Stomach (tissue), 9 donors: Measurements from ENCODE around the gene CDK5R2. TPM values are rescaled to one million over a fixed set of nuclear protein-coding genes. Genes with fewer than 3 reads are reported as not detected.

Source experiments
- DNase-seq, 2 donors: peaks; one replicate each; pipeline versions ENCODE4 v3.0.0 to v3.0.0-alpha.2; 2013 to 2019
- H3K27ac ChIP-seq, 5 donors: fragments of 200-600 bp in 4 of 5; sonication (generic) in 4 of 5; one replicate each; pipeline ENCODE4 v1.5.1; 2013 to 2019; ENCODE audit warnings: mild to moderate bottlenecking in 1 of 5, moderate library complexity in 1 of 5
- H3K27me3 ChIP-seq, 3 donors: fragments of 200-600 bp; sonication (generic); one replicate each; pipeline ENCODE4 v1.5.1; 2017 to 2019; ENCODE audit warnings: mixed run types in 1 of 3
- H3K36me3 ChIP-seq, 4 donors: fragments of 200-600 bp; sonication (generic); 1 replicate in 3 of 4; 2 replicates in 1 of 4; pipeline ENCODE4 v1.5.1; 2016 to 2019
- H3K4me1 ChIP-seq, 4 donors: fragments of 200-600 bp; sonication (generic); one replicate each; pipeline ENCODE4 v1.5.1; 2016 to 2019
- H3K4me3 ChIP-seq, 4 donors: fragments of 200-600 bp; sonication (generic) in 3 of 4; one replicate each; pipeline ENCODE4 v1.5.1; 2016 to 2019; ENCODE audit warnings: mild to moderate bottlenecking in 1 of 4
- H3K9me3 ChIP-seq, 4 donors: fragments of 200-600 bp; sonication (generic); one replicate each; pipeline ENCODE4 v1.5.1; 2016 to 2019
- EP300 ChIP-seq: sonication (generic); formaldehyde crosslinking; IDR thresholded peaks from one replicate; pipeline ENCODE4 v1.6.1; 2017; ENCODE audit warnings: antibody characterized with exemption
- POLR2A ChIP-seq, 4 donors: fragments of 450-650 bp; IDR thresholded peaks; one replicate each; pipeline ENCODE4 v1.6.1; 2016; ENCODE audit warnings: antibody characterized with exemption in 4 of 4, control low read depth in 2 of 4, mild to moderate bottlenecking in 1 of 4, moderate library complexity in 1 of 4
- POLR2AphosphoS5 ChIP-seq, 3 donors: sonication (generic); formaldehyde crosslinking; IDR thresholded peaks; one replicate each; pipeline ENCODE4 v1.6.1; 2016; ENCODE audit warnings: antibody characterized with exemption in 3 of 3
- WGBS, 5 donors: extraction: QIAGEN DNeasy Blood & Tissue Kit in 3 of 5; methylation state at CpG; one replicate each; pipeline versions ENCODE4 v1.1.5 to v1.1.7; 2013 to 2018; 5-methylcytosine and 5-hydroxymethylcytosine counted together
- intact Hi-C: fragments of 100-400 bp; cut with DNase I; formaldehyde crosslinking; loops from one replicate; pipeline ENCODE4 v1.15.1; 2023; ENCODE audit warnings: low total_unique reads
- polyA plus RNA-seq, 3 donors: library from polyadenylated mRNA; stranded (reverse); fragments of 200-250 nt; gene quantifications; one replicate each; pipeline ENCODE4 v1.2.3, GENCODE V29; 2013
- total RNA-seq, 5 donors: library from RNA; depleted of rRNA; stranded (reverse); fragments of >200 nt; gene quantifications; one replicate each; pipeline versions ENCODE4 v1.1.0 to v1.2.3, GENCODE V29; 2014 to 2016
- TF ChIP-seq, protein P1 (sequence below), 7 experiments: fragments of 450-650 bp in 4 of 7; fragments of 200-600 bp in 3 of 7; sonication (generic) in 3 of 7; IDR thresholded peaks; one replicate each; pipeline ENCODE4 v1.5.1; 2016 to 2019; ENCODE audit warnings: antibody characterized with exemption in 7 of 7, control low read depth in 2 of 7, mild to moderate bottlenecking in 1 of 7
- donor health status: healthy with polysubstance abuse.
- donor health status: Bipolar disorder and iron deficiency.
- donor health status: healthy.

Gene CDK5R2
- total and polyA plus RNA-seq, 8 donors: 0.20 to 0.58 (median 0.45) TPM; not detected in 2

DNA sequence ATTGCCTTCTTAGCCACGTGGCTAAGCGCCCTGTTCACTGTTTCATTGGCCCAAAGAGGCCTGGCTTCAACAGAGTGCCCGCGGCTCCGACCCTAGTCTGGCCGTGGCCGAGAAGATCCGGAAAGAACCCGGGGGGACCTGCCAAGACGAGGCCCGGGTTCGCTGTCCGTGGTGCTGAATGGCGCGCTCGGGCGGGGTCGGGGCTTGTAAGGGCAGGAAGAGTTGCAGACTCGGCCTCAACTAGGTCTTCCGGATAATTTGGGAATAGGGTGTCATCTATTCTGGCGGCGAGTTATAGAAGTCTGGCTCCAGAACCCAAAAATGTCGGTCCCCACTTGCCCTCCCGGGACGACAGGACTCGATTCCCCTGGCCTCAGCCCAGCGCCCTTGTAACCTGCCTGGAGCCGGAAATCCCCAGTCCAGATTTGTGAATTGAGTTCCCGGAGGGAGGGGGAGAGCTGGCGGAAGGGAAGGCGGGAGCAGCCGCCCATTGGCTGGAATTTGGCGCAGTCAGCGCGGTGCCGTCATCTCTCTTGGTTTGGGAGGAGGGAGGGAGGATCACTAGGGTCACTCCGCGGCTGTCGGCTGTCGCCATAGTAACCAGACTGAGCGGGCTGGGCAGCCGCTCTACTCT lies 3.5 kb downstream of the CDK5R2 start:
- H3K4me1 ChIP-seq: peaks cover 17 to 31% (median 30%) of the 10 kb centered on the region in 4 donors
- WGBS, 5 donors: 3 to 5% (median 3%) methylated on average over 41 to 42 of the region's 42 CpGs
- H3K27me3 ChIP-seq: peaks cover 44 to 97% (median 83%) of the 10 kb centered on the region in 3 donors
- DNase-seq: peak; percentile 62 to 89
- peak overlapping the region in 2 of 5 donors; percentile 8 to 37 for H3K27ac ChIP-seq
- H3K9me3 ChIP-seq: peaks cover 0 to 8% (median 0%) of the 10 kb centered on the region in 4 donors
- H3K4me3 ChIP-seq: no peak overlapping the region
- TF ChIP-seq POLR2A (IDR thresholded peaks at IDR 0.05) (no peak), POLR2AphosphoS5 (IDR thresholded peaks at IDR 0.05) (peak in 1 of 3 donors; percentile 17)
- no peaks in the 10 kb centered on the region for H3K36me3 ChIP-seq
- intact Hi-C loops: no loop called here

DNA sequence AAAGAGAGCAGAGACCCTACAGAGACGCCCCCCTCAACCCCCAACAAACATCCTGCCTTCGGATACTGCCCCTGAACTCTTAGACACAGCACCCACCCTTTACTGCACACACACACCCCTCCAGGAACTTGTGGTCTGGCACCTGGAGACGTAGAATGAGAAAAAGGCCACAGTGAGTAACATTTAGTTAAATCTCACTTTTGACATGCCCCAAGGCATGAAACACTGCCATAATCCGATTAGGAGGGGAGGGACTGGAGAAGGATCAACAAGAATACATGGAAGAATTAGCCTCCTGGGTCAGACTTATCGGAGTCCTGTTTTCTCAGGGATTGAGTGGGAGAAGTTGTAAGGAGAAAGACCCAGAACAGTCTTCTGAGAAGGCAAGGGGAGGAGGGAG lies 4.1 kb downstream of the CDK5R2 start:
- H3K36me3 ChIP-seq: no peaks in the 10 kb centered on the region
- peaks cover 17 to 31% (median 30%) of the 10 kb centered on the region in 4 donors for H3K4me1 ChIP-seq
- peaks cover 0 to 8% (median 0%) of the 10 kb centered on the region in 4 donors for H3K9me3 ChIP-seq
- H3K27me3 ChIP-seq: peaks cover 44 to 97% (median 76%) of the 10 kb centered on the region in 3 donors
- TF ChIP-seq, protein P1, sequence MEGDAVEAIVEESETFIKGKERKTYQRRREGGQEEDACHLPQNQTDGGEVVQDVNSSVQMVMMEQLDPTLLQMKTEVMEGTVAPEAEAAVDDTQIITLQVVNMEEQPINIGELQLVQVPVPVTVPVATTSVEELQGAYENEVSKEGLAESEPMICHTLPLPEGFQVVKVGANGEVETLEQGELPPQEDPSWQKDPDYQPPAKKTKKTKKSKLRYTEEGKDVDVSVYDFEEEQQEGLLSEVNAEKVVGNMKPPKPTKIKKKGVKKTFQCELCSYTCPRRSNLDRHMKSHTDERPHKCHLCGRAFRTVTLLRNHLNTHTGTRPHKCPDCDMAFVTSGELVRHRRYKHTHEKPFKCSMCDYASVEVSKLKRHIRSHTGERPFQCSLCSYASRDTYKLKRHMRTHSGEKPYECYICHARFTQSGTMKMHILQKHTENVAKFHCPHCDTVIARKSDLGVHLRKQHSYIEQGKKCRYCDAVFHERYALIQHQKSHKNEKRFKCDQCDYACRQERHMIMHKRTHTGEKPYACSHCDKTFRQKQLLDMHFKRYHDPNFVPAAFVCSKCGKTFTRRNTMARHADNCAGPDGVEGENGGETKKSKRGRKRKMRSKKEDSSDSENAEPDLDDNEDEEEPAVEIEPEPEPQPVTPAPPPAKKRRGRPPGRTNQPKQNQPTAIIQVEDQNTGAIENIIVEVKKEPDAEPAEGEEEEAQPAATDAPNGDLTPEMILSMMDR (IDR thresholded peaks at IDR 0.05): no peak
- TF ChIP-seq POLR2A (IDR thresholded peaks at IDR 0.05): no peak
- TF ChIP-seq EP300: no peak
- no peak for TF ChIP-seq POLR2AphosphoS5 (IDR thresholded peaks at IDR 0.05)
- H3K27ac ChIP-seq: no peak overlapping the region
- no peak for DNase-seq
- H3K4me3 ChIP-seq: no peak overlapping the region
- WGBS, 5 donors: 9 to 16% (median 11%) methylated on average over 4 to 5 of the region's 5 CpGs
- intact Hi-C loops: no loop called here

DNA sequence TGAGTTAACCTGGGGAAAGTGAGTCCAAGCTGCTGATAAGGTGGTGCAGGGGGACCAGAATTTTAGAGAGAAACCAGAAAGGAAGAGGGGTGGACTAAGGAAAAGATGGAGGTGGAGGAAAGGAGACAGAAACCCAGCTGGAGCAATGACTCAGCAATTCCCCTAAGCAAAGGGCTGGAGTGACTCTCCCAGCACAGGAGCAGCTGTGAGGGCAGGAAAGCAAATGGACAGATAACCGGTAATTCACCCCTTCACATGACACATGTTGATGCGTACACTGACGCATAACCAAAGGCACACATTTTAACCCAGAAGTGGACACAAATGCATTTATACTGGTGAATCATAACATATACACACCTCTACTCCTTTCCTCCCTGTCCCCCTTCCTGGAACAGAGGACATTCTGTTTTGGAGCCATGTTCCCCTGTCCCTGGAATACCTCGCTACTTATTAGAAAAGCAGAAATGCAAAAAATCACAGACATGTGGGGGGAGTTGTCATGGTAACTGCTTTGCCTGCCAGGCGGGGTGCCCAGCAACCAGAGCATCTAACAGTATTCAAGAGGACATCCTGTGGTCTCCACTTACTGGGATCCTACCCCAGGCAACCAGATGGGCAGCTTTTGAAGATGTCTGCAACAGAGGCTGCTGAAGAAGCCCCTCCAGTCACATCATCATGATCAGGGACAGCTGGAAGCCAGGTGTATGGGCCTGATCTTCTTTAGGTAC lies 4.7 kb downstream of the CDK5R2 start:
- Histone ChIP-seq H3K27me3 (peaks cover 44 to 96% (median 70%) of the 10 kb centered on the region in 3 donors), H3K4me1 (peaks cover 16 to 28% (median 27%) of the 10 kb centered on the region in 4 donors), H3K36me3 (no peaks in the 10 kb centered on the region), H3K4me3 (no peak overlapping the region), H3K9me3 (peaks cover 0 to 8% (median 0%) of the 10 kb centered on the region in 4 donors), H3K27ac (no peak overlapping the region)
- intact Hi-C loops: no loop called here
- WGBS, 5 donors: 29 to 51% (median 33%) methylated on average over 5 of the region's 5 CpGs
- peak in 1 of 2 donors; percentile 50 for DNase-seq
- TF ChIP-seq POLR2AphosphoS5 (IDR thresholded peaks at IDR 0.05) (no peak), POLR2A (IDR thresholded peaks at IDR 0.05) (no peak), EP300 (no peak)
- TF ChIP-seq, protein P1 (IDR thresholded peaks at IDR 0.05): no peak

DNA sequence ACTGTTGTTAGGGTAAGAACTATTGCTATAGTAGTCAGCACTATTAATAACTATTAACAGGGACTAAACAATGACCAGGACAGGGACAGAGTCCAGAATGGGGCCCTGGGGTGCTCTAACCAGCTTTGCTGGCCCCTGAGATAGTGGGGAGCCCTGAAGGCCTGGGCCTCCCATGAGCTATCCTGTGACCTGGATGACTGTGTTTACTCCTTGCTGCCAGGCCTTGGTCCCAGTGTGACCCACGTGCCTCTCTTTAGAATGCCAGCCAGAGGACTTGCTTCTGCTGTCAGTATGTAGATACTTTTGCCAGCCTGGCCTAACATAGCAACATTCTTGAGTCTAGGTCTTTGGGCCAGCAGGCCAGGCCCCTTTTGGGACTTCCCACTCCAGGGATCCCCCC lies 11.4 kb downstream of the CDK5R2 start:
- Histone ChIP-seq H3K27me3 (peaks cover 0 to 77% (median 23%) of the 10 kb centered on the region in 3 donors), H3K27ac (no peak overlapping the region), H3K4me3 (no peak overlapping the region), H3K4me1 (no peaks in the 10 kb centered on the region), H3K9me3 (no peaks in the 10 kb centered on the region), H3K36me3 (no peaks in the 10 kb centered on the region)
- no peak for DNase-seq
- WGBS, 5 donors: 9 to 25% (median 14%) methylated on average over 1 of the region's 1 CpG
- intact Hi-C loops: no loop called here
- TF ChIP-seq POLR2A (IDR thresholded peaks at IDR 0.05) (no peak), POLR2AphosphoS5 (IDR thresholded peaks at IDR 0.05) (no peak), EP300 (no peak)
- TF ChIP-seq, protein P1 (IDR thresholded peaks at IDR 0.05): no peak
